ENCODE results near the gene HP. TPM values are rescaled to one million over a fixed set of nuclear protein-coding genes. Genes with fewer than 3 reads are reported as not detected.

HP gene
- total and polyA plus RNA-seq, 2 of the 13 experiments (the other 11 are each of a cell fraction or from before 2014, with no cell fraction given), result 387 to 524 TPM

- TF ChIP-seq ZNF276 (CRISPR knock-in tag; IDR thresholded peaks at IDR 0.05; ENCODE audit: low read depth), result peak; percentile 88; the same call in 1 of the 2 replicates
- TF ChIP-seq, protein P1, sequence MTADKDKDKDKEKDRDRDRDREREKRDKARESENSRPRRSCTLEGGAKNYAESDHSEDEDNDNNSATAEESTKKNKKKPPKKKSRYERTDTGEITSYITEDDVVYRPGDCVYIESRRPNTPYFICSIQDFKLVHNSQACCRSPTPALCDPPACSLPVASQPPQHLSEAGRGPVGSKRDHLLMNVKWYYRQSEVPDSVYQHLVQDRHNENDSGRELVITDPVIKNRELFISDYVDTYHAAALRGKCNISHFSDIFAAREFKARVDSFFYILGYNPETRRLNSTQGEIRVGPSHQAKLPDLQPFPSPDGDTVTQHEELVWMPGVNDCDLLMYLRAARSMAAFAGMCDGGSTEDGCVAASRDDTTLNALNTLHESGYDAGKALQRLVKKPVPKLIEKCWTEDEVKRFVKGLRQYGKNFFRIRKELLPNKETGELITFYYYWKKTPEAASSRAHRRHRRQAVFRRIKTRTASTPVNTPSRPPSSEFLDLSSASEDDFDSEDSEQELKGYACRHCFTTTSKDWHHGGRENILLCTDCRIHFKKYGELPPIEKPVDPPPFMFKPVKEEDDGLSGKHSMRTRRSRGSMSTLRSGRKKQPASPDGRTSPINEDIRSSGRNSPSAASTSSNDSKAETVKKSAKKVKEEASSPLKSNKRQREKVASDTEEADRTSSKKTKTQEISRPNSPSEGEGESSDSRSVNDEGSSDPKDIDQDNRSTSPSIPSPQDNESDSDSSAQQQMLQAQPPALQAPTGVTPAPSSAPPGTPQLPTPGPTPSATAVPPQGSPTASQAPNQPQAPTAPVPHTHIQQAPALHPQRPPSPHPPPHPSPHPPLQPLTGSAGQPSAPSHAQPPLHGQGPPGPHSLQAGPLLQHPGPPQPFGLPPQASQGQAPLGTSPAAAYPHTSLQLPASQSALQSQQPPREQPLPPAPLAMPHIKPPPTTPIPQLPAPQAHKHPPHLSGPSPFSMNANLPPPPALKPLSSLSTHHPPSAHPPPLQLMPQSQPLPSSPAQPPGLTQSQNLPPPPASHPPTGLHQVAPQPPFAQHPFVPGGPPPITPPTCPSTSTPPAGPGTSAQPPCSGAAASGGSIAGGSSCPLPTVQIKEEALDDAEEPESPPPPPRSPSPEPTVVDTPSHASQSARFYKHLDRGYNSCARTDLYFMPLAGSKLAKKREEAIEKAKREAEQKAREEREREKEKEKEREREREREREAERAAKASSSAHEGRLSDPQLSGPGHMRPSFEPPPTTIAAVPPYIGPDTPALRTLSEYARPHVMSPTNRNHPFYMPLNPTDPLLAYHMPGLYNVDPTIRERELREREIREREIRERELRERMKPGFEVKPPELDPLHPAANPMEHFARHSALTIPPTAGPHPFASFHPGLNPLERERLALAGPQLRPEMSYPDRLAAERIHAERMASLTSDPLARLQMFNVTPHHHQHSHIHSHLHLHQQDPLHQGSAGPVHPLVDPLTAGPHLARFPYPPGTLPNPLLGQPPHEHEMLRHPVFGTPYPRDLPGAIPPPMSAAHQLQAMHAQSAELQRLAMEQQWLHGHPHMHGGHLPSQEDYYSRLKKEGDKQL (CRISPR knock-in tag; IDR thresholded peaks at IDR 0.05; ENCODE audit: low read depth), result no peak
- TF ChIP-seq, protein P2, sequence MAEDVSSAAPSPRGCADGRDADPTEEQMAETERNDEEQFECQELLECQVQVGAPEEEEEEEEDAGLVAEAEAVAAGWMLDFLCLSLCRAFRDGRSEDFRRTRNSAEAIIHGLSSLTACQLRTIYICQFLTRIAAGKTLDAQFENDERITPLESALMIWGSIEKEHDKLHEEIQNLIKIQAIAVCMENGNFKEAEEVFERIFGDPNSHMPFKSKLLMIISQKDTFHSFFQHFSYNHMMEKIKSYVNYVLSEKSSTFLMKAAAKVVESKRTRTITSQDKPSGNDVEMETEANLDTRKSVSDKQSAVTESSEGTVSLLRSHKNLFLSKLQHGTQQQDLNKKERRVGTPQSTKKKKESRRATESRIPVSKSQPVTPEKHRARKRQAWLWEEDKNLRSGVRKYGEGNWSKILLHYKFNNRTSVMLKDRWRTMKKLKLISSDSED (CRISPR knock-in tag; IDR thresholded peaks at IDR 0.05), result no peak
- TF ChIP-seq ZNF670 (CRISPR knock-in tag; IDR thresholded peaks at IDR 0.05; ENCODE audit: borderline replicate concordance), result peak; percentile 90; the same call in 1 of the 2 replicates
- TF ChIP-seq PATZ1 (CRISPR knock-in tag; IDR thresholded peaks at IDR 0.05), result peak; percentile 58; the same call in 1 of the 2 replicates
- peak; percentile 87 for TF ChIP-seq ZNF580 (CRISPR knock-in tag; IDR thresholded peaks at IDR 0.05; ENCODE audit: borderline replicate concordance, low read depth)
- TF ChIP-seq, protein P3, sequence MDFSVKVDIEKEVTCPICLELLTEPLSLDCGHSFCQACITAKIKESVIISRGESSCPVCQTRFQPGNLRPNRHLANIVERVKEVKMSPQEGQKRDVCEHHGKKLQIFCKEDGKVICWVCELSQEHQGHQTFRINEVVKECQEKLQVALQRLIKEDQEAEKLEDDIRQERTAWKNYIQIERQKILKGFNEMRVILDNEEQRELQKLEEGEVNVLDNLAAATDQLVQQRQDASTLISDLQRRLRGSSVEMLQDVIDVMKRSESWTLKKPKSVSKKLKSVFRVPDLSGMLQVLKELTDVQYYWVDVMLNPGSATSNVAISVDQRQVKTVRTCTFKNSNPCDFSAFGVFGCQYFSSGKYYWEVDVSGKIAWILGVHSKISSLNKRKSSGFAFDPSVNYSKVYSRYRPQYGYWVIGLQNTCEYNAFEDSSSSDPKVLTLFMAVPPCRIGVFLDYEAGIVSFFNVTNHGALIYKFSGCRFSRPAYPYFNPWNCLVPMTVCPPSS (IDR thresholded peaks at IDR 0.05), result no peak
- TF ChIP-seq ZNF17 (CRISPR knock-in tag; IDR thresholded peaks at IDR 0.05), result no peak
- peak; percentile 88 for TF ChIP-seq ZNF441 (CRISPR knock-in tag; IDR thresholded peaks at IDR 0.05; ENCODE audit: borderline replicate concordance)
- TF ChIP-seq, protein P4, sequence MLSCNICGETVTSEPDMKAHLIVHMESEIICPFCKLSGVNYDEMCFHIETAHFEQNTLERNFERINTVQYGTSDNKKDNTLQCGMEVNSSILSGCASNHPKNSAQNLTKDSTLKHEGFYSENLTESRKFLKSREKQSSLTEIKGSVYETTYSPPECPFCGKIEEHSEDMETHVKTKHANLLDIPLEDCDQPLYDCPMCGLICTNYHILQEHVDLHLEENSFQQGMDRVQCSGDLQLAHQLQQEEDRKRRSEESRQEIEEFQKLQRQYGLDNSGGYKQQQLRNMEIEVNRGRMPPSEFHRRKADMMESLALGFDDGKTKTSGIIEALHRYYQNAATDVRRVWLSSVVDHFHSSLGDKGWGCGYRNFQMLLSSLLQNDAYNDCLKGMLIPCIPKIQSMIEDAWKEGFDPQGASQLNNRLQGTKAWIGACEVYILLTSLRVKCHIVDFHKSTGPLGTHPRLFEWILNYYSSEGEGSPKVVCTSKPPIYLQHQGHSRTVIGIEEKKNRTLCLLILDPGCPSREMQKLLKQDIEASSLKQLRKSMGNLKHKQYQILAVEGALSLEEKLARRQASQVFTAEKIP (CRISPR knock-in tag; IDR thresholded peaks at IDR 0.05; ENCODE audit: borderline replicate concordance), result no peak
- TF ChIP-seq IKZF4 (CRISPR knock-in tag; IDR thresholded peaks at IDR 0.05; ENCODE audit: borderline replicate concordance, low read depth, not compliant biosample characterization), result peak; percentile 74
- TF ChIP-seq HES4 (CRISPR knock-in tag; IDR thresholded peaks at IDR 0.05; ENCODE audit: borderline replicate concordance), result peak; percentile 81; the same call in 1 of the 2 replicates
These were observed 45.7 kb upstream of the HP start, which contains the start of gene DHODH (continued) for GRCh38 chr16:72008424-72009216.

All from HepG2 (cell line).